ENCODE data around the gene TUBB2A.

DNA sequence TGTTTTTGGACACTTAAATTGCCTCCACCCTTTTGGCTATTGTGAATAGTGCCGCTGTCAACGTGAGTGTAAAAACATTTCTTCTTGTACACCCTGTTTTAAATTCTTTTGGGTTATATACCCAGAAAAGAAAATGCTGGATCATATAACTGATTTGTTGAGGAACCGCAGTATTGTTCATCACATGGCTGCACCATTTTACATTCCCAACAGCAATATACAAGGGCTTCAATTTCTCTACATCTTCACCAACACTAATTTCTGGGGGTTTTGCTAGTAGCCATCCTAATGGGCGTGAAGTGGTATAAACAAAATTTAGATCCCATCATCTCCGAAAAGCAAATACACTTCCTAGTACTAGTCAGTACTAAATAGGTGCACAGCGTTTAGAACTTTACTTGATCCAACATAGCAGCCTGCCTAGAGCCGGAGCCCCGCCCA lies 39.4 kb downstream of the TUBB2A start:
- TF ChIP-seq, protein P1, sequence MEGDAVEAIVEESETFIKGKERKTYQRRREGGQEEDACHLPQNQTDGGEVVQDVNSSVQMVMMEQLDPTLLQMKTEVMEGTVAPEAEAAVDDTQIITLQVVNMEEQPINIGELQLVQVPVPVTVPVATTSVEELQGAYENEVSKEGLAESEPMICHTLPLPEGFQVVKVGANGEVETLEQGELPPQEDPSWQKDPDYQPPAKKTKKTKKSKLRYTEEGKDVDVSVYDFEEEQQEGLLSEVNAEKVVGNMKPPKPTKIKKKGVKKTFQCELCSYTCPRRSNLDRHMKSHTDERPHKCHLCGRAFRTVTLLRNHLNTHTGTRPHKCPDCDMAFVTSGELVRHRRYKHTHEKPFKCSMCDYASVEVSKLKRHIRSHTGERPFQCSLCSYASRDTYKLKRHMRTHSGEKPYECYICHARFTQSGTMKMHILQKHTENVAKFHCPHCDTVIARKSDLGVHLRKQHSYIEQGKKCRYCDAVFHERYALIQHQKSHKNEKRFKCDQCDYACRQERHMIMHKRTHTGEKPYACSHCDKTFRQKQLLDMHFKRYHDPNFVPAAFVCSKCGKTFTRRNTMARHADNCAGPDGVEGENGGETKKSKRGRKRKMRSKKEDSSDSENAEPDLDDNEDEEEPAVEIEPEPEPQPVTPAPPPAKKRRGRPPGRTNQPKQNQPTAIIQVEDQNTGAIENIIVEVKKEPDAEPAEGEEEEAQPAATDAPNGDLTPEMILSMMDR (IDR thresholded peaks at IDR 0.05): no peak
- TF ChIP-seq POLR2AphosphoS5 (IDR thresholded peaks at IDR 0.05; ENCODE audit: insufficient read depth in 1 of 2, low read depth in 1 of 2) (no peak), POLR2A (IDR thresholded peaks at IDR 0.05) (no peak)
